ENCODE measurements around the gene MRPS14.

GRCh38 chr1:174969977-174970376, 53.2 kb downstream of the MRPS14 start:
- TF ChIP-seq CTCF (conservative IDR thresholded peaks at IDR 0.05; ENCODE audit: low read length) (no peak), EZH2phosphoT487 (IDR thresholded peaks at IDR 0.05; ENCODE audit: borderline replicate concordance, low read depth, low read length) (no peak)

Data from OCI-LY7 (cell line).